GM21360 (cell line): Measurements from ENCODE around the gene CELF5.
"Not testable (repeated sequence)": the region's sequence is repeated elsewhere in the genome, so short reads cannot be mapped to it uniquely, and the experiment has no call there.

Experiments
- ATAC-seq: cut with Tn5 transposase; IDR thresholded peaks from one replicate; pipeline ENCODE4 v1.9.1; 2021; ENCODE audit warnings: mild to moderate bottlenecking, moderate library complexity; ENCODE audit not compliant: unreplicated experiment

The CELF5 gene

DNA sequence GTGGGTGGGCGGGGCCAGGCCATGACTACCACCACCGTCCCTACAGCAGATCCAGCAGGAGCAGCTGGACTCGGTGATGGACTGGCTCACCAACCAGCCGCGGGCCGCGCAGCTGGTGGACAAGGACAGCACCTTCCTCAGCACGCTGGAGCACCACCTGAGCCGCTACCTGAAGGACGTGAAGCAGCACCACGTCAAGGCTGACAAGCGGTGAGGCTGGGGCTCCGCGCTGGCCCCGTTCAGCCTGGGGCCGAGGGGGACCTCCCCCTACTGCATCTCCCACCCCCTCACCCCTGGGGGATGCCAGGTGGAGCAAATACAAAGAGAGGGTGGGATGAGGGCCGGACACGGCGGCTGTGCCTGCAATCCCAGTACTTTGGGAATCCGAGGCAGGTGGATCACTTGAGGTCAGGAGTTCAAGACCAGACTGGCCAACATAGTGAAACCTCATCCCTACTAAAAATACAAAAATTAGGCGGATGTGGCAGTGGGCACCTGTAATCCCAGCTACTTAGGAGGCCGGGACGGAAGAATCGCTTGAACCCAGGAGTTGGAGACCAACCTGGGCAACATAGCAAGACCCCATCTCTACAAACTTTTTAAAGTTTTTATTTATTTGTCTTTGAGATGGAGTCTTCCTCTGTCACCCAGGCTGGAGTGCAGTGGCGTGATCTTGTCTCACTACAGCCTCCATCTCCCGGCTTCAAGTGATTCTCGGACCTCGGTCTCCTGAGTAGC is 18.1 kb upstream of the CELF5 start:
- ATAC-seq = no peak

DNA sequence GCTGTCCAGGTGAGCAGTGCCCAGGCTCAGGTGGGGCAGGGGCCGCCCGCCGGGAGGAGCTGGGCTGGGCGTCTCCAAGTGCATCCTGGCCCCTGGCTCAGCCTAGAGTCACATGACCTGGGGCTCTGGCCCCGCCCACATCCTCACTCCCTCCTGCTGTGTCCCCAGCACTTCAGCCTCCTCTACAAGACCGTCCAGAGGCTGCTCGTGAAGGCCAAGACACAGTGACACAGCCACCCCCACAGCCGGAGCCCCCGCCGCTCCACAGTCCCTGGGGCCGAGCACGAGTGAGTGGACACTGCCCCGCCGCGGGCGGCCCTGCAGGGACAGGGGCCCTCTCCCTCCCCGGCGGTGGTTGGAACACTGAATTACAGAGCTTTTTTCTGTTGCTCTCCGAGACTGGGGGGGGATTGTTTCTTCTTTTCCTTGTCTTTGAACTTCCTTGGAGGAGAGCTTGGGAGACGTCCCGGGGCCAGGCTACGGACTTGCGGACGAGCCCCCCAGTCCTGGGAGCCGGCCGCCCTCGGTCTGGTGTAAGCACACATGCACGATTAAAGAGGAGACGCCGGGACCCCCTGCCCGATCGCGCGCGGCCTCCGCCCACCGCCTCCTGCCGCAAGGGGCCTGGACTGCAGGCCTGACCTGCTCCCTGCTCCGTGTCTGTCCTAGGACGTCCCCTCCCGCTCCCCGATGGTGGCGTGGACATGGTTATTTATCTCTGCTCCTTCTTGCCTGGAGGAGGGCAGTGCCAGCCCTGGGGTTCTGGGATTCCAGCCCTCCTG is 16.8 kb upstream of the CELF5 start:
- ATAC-seq = no peak

DNA sequence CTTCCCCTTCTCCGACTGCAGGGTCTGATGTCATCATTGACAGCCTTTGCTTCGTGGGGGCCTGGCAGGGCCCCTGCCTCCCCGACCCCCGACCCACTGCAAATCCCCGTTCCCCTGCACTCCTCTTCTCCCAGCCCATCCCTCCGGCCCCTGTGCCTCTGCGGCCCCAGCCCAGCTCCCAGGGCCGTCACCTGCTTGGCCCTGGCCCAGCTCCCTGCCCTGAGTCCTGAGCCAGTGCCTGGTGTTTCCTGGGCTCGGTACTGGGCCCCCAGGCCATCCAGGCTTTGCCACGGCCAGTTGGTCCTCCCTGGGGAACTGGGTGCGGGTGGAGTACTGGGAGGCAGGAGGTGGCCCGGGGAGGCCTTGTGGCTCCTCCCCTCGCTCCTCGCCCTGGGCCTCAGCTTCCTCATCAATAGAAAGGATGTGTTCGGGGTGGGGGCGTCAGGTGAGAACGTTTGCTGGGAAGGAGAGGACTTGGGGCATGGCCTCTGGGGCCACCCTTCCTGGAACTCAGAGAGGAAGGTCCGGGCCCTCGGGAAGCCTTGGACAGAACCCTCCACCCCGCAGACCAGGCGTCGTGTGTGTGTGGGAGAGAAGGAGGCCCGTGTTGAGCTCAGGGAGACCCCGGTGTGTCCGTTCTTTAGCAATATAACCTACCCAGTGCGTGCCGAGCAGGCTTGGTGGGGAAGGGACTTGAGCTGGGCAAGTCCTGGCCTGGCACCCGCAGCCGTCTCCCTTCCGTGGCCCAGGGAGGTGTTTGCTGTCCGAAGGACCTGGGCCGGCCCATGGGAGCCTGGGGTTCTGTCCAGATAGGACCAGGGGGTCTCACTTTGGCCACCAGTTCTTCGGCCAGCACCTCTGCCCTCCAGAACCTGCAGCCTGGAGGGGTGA is 15.9 kb upstream of the CELF5 start:
- no peak for ATAC-seq

DNA sequence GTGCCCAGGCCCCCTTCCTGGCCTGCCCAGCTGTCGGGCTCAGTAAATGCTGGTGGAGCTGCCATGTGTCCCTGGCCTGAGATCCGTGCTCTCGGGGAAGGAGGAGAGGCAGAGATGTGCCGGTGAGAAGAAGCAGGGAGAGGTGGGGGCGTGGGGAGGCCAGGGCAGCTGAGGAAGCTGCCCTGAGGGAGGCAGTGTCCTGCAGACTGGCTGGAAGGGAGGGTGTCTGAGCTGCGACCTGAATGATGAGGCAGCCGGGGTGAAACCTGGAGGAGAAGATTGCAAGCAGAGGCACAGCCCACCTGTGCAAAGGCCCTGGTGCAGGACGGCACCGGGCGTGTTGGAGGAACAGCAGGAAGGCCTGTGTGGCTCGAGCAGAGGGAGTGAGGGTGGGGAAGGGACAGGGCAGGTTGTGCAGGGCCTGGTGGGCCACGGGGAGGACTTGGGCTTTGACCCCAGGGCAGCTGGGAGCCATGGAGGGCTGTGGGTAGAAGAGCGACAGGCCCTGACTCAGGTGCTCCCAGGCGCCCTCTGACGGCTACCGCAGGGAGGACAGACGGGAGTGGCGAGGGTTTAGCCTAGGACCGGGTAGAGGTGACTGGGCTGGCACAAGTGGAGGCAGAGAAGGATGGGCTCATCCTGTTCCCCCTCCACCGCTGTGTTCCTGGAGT is 14.0 kb upstream of the CELF5 start:
- ATAC-seq = no peak

DNA sequence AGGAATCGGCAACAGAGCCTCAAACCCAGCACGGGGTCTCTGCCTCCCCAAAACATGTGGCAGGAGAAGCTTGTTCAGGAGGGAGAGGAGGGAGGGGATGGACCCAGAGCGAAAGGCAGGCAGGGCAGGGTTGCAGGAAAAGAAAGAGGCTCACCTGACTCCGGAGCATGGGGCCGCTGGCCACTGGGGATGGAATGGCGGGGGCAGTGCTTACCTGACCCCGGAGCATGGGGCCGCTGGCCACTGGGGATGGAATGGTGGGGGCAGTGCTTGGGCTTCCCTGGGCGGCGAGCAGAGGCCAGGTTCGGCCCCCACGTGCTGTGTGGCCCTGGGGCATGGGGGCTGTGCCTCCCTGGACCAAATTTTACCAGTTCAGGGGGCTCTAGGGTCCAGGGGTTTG is 13.3 kb upstream of the CELF5 start:
- ATAC-seq = no peak

DNA sequence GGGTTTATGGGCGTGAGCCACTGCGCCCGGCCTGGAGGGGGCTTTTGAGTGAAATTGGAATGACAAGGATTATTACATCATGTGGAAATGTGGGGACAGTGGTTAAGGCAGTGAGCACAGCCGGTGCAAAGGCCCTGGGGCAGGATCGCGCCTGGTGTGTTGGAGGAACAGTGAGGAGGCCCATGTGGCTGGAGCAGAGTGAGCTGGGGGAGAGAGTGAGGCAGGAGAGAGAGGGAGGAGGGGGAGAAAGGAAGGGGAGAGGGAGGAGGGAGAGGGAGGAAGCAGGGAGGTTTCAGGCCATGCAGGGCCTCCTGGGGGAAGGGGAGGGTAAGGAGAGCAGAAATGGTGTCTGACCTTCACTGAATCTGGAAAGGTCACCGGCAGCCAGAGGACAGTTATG is 11.3 kb upstream of the CELF5 start:
- ATAC-seq = no peak

DNA sequence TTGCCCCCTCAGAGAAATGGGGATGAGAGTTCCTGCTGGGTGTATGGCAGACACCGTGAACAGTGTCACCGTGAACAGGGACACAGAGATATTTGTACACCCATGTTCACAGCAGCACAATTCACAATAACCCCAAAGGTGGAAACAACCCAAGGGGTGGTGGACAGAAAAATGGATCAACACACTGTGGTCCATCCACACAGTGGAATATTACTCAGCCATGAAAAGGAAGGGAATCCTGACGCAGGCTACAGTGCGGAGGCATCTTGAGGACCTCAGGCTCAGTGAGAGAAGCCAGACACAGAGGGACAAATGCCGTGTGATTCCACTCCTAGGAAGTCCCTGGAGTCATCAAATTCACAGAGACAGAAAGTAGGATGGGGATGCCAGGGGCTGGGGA is 7.6 kb upstream of the CELF5 start:
- ATAC-seq = no peak

DNA sequence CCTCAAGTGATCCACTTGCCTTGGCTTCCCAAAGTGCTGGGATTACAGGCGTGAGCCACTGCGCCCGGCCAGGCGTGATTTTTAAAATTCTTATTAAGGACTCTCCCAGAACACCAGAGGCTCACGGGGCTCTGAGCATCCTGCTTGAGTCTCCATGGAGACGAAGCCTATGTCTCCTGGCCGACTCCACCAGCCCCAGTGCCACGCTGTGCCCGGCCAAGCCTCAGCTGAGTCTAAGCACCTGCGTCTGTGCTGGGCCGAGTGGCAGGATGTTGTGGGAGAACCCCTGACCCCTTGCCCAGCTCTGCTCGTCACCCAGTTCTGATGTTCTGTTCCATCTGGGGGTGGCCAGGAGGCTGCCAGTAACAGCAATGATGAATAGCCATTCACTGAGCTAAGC is 3.9 kb upstream of the CELF5 start:
- no peak for ATAC-seq

DNA sequence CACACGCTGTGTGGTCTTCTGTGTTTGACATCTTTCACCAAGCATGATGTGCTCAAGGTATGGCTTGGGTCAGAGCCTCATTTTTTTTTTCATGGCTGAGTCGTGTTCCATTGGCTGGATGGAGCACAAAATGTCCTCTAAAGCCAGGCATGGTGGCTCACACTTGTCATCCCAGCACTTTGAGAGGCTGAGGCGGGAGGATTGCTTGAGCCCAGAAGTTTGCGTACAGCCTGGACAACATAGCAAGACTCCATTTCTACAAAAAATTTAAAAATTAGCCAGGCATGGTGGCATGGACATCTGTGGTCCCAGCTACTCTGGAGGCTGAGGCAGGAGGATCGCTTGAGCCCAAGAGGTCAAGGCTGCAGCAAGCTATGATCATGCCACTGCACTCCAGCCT is 2.9 kb upstream of the CELF5 start:
- ATAC-seq = not testable (repeated sequence)

DNA sequence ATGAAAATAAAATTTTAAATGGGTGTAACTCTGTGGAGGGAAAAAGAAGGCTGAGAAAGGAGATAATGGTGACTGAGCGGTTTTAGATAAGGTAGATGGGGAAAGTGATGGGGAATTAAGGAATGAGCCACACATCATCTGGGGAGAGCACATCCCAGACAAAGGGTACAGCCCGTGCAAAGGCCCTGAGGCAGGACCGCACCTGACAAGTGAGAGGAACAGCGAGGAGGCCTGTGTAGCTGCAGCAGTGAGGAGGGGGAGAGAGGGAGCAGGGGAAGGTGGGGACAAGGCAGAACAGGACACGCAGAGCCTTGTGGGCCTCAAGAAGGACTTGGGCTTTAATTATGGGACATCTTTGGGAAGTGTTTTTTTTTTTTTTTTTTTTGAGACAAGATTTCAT is 1.8 kb upstream of the CELF5 start:
- ATAC-seq = no peak

DNA sequence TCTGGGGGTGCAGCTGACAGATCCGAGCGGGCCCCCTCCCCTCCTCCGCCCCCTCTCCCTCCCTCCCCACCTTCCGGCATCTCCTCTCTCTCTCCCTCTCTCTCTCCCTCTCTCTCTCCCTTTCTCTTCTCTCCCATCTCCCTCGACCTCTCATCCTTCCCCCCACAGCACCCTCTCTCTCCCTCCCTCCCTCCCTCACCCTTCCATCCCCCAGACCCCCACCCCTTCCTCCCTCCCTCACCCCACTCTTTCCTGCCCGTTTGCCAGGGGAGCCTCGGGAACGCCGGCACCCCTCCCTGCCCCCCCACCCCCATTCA is 666 bp downstream of the CELF5 start:
- ATAC-seq = no peak

DNA sequence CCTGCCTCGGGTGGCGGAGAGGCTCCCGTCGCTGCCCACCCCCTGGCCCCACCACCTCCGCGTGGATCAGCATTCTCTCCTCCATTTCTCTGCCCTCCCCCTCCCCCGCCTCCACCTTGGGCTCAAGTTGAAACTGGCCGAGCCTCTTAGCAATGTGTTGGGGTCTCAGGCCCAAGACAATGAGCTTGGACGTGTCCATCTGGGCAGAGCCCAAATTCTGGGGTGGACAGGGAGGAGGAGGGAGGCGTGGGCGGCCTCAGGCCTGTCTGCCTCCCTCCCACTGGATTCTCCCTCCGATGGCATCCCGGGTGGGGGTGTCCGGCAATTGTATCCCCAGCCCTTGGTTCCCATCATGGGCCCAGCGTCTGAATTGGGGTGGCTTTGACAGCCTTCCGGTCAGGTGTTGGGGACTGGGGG is 1.2 kb downstream of the CELF5 start:
- no peak for ATAC-seq

DNA sequence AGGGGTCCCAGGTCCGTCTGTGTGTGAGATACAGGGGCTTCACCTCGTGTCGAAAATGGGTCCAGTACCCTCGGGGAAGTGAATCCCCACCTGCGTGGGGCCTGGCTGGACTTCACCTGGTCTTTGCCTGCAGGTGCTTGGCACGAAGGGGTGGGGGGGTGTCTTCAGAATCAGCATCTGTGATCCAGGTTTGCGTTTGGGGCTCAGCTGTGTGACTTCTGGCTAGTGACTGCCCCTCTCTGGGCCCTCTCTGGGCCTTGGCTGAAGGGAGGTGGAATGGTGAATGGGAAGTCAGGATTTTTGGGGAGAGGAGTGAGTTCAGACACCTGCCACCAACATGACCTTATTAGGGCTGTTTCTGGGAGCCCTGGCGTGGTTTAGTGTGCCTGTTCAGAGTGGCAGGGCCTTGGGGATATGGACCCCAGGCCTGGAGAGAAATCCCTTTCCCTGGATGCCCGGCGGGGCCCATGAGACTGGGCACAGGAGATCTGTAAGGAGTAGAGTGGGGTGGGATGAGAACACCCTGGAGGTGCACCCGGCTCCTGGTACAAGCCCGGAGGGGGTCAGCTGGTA is 2.7 kb downstream of the CELF5 start:
- ATAC-seq = no peak

DNA sequence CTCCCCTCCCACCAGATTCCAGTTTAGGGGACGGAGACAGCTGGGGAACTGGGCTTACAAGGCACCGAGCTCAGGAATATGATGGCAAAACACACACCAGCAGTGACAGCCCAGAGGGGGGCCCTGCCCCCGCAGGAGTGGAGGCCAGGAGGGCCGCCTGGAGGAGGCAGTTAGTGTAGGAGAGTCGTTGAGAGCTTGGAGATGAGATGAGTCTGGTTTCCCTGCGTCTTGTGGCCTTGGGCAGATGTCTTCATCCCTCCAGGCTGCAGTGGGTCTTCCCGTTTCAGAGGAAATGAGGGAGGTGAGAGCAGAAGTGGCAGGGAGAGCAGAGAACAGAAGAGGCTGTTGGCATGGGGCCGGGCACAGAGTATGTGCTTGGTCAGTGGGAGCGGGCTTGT is 4.9 kb downstream of the CELF5 start:
- no peak for ATAC-seq

DNA sequence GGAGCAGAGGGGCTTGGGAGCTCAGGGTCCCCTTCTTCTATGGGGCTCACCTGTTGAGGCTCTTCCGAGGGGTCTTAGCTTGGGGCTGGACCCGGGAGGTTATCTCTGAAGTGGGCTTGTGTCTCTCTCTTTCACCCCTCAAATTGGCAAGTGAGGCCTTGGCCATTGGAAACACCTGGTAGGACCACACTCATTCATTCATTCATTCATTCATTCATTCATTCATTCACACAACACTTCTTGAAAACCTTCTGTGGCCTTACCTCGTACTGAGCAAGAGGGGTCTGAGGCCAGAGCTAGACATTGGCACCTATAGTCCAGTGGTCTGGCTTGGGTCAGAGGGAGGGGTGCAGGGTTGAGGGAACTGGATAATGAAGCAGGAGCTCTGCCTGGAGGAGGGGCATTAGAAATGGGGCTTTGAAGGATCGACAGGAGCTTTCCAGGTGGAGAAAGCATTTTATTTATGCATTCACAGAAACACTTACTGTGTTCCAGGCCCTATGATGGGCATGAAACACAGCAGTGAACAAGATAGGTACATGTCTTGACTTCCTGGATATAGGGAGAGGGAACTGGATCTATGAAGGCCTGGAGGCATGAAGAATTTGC is 5.5 kb downstream of the CELF5 start:
- no peak for ATAC-seq

DNA sequence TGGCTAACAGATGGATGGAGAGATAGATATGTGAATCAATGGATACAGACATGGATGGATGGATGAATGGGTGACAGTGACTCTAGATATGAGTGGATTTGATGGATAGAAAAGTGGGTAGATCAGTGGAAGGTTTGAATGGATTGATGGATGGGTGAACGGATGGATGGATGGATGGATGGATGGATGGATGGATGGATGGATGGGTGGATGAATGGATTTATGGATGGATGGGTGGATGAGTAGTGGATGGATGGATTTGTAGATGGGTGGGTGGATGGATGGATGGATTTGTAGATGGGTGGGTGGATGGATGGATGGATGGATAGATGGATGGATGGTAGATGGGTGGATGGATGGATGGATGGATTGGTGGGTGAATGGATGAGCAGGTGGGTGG is 6.8 kb downstream of the CELF5 start:
- ATAC-seq = no peak

DNA sequence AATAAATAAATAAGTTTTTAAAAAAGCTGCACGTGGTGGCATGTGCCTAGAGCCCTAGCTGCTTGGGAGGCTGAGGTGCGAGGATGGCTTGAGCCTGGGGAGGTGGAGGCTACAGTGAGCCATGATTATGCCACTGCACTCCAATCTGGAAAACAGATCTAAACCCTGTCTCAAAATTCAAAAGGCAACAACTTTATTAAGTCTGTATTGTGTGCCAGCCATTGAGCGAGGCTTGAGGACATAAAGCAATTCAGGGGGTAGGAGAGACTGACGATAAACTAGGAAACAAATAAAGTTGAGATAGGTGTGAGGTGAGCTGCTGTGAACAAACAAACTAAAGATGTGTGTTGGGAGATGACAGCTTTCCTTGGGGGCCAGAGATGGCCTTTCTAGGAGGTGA is 8.7 kb downstream of the CELF5 start:
- no peak for ATAC-seq

DNA sequence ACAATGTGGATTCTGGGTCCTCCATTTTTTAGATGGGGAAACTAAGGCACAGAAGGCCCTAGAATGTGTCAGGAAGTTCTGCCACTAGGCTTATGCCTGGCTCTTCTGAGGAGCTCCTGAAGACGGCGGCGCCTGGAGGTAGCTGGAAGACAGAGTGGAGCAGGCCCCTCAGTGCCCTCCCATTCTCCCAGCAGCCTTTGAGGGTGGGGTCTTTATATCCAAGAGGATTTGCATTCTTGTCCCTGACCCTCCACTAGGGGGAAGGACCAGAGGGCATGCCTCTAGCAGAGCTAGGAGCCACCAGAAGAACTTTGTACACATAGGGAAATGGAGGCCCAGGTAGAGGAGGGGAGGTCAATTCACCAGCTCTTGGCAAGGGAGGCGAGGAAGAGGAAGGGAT is 9.4 kb downstream of the CELF5 start:
- ATAC-seq = no peak

DNA sequence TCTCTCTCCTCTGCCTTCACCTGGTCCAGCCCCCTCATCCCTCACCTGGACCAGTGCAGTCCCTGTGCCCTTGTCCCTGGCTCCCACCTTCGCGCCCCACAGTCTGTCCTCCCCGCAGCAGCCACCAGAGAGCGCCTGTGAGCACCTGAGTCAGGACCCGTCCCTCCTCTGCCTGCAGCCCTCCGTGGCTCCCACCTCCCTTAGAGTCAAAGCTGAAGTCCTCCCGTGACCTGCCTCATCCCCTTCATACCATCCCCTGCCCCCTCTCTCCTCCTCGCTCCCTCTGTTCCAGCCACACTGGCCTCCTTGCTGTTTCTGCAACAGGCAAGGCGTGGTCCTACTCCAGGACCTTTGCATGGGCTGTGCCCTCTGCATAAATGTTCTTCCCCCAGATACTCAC is 10.3 kb downstream of the CELF5 start:
- ATAC-seq = no peak

DNA sequence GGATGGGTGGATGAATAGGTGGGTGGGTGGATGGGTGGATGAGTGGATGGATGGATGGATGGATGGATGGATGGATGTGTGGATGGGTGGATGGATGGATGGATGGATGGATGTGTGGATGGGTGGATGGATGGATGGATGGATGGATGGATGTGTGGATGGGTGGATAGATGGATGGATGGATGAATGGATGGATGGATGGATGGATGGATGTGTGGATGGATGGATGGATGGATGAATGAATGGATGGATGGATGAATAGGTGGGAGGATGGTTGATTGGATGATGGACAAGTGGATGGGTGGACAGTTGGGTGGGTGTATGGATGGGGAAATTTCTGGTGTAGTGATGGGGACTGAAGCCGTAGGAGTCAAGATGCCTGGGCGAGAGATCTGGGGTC is 11.1 kb downstream of the CELF5 start:
- not testable (repeated sequence) for ATAC-seq
